ENCODE results near the gene C12orf43.

C12orf43 gene

DNA sequence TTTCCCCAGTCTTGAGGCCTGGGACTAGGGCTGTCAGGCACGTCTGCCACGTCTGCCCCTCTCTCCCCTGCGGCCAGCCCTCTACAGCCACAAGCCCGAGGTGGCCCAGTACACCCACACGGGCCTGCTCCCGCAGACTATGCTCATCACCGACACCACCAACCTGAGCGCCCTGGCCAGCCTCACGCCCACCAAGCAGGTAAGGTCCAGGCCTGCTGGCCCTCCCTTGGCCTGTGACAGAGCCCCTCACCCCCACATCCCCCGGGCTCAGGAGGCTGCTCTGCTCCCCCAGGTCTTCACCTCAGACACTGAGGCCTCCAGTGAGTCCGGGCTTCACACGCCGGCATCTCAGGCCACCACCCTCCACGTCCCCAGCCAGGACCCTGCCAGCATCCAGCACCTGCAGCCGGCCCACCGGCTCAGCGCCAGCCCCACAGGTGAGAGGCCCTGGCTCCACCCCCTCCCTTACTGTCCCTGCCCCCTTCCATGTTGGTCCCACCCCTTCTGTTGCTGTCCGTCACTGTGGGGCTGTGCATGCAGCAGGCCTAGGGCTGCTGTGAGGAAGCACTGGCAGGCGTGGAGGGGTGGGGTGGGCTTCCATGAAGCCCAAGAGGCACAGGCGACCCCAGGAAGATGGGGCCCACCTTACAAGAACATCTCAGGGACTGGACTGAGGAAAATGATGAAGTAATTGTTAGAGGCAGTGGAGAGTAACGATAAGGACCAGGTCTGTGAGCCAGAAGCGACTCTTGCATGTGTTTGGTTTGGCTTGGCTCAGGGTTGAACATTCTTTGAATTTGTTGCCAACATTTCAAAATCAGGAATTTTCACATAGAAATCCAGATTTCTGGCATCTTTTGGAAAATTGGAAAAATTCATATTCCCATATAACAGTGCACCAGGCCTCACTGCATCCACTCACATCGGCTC, 16.8 kb downstream of the C12orf43 start:
- no peak for DNase-seq (ENCODE audit: low spot score)

DNA sequence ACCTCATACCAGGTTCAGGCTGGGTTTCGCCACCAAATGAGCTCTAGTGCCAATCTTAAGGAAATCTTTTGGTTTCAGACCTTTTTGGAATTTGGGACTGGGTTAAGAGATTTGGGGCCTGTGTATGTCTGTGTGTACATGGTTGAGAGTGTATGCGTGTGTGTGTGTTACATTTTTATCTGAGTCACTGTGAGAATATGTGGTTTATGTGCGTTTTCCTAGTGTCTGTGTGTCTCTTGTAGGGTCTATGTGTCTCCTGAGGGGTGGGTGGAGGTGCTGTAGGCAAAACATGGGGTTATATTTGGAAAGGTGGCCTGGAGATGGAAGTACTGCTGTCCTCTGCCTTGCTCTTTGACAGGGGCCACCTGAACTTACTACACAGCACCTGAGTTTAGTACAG, 17.9 kb downstream of the C12orf43 start:
- DNase-seq (ENCODE audit: low spot score), result no peak

DNA sequence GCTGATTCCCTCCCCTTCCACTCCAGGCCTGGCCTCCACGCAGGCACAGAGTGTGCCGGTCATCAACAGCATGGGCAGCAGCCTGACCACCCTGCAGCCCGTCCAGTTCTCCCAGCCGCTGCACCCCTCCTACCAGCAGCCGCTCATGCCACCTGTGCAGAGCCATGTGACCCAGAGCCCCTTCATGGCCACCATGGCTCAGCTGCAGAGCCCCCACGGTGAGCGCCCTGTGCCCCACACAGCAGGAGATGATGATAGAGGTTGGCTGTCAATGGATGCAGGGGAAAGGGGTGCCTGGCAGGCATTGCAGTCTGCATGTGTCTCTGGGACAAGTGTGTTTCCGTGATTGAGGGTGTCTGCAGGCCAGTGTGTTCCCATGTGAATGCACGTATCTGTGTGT, 18.8 kb downstream of the C12orf43 start:
- DNase-seq (ENCODE audit: low spot score), result no peak

DNA sequence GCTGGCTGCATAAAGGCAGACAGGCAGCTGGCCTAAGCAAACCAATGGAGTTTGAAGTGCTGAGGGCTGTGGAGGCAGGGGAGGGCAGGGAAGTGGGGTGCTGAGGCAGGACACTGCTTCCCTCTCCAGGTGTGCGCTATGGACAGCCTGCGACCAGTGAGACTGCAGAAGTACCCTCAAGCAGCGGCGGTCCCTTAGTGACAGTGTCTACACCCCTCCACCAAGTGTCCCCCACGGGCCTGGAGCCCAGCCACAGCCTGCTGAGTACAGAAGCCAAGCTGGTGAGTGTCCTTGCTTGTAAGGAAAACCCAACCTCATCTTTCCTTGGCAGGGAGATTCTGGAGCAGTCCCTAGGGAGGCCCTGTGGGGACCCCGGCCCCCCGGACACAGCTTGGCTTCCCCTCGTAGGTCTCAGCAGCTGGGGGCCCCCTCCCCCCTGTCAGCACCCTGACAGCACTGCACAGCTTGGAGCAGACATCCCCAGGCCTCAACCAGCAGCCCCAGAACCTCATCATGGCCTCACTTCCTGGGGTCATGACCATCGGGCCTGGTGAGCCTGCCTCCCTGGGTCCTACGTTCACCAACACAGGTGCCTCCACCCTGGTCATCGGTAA, 20.0 kb downstream of the C12orf43 start:
- no peak for DNase-seq (ENCODE audit: low spot score)

DNA sequence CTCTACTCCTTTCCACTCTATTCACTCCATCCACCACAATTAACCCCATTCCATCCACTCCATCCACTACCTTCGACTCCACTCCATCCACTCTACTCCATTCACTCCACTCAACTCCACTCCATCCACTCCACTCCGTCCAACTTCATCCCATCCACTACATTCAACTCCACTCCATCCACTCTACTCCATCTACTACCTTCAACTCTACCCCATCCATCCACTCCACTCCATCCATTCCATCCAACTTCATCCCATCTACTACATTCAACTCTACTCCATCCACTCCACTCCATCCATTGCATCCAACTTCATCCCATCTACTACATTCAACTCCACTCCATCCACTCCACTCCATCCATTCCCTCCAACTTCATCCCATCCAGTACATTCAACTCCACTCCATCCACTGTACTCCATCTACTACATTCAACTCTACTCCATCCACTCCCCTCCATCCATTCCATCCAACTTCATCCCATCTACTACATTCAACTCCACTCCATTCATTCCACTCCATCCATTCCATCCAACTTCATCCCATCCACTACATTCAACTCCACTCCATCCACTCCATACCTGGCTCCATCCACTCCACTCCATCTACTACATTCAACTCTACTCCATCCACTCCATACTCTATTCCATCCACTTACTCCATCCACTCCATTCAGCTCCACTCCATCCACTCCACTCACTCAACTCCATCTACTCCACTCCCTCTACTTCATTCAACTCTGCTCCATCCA, 21.5 kb downstream of the C12orf43 start:
- no peak for DNase-seq (ENCODE audit: low spot score)

DNA sequence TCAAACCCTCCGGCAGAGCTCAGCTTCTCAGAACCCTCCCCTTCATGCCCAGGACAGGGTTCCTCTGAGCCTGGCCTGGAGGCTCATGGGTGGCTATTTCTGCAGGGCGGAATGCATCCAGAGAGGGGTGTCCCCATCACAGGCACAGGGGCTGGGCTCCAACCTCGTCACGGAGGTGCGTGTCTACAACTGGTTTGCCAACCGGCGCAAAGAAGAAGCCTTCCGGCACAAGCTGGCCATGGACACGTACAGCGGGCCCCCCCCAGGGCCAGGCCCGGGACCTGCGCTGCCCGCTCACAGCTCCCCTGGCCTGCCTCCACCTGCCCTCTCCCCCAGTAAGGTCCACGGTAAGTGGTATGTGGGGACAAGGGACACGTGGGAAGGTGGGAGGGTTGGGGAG, 22.2 kb downstream of the C12orf43 start:
- no peak for DNase-seq (ENCODE audit: low spot score)

DNA sequence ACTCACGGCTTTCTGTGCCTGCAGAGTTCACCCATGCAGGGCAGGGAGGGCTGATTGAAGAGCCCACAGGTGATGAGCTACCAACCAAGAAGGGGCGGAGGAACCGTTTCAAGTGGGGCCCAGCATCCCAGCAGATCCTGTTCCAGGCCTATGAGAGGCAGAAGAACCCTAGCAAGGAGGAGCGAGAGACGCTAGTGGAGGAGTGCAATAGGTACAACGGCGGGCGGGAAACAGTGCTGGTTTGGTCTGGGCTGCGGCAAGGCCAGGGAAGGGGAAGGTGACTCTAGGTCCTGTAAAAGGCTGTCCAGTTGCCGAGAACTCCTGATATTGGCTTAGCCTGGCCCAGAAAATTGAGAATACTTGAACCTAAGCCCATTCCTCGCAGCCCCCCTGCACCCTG, 22.8 kb downstream of the C12orf43 start:
- DNase-seq (ENCODE audit: low spot score), result no peak

DNA sequence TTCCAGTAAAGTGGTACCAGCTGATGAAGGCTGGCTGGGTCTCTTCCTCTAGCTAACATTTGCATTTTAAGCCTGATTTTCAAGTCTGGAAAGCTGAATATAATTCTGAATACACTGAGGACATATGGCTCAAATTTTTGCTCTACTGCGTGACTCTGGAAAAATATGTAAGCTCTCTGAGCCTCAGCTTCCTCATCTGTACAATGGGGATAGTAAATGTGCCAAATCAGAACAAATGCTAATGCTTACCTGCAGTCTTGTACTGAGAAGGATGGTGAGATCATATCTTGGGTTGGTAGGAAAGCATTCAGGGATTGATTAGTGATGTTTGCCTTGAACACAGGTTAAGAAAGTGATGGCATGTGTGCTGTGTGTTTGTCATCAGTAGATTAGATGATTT, 23.3 kb downstream of the C12orf43 start:
- DNase-seq (ENCODE audit: low spot score), result no peak

DNA sequence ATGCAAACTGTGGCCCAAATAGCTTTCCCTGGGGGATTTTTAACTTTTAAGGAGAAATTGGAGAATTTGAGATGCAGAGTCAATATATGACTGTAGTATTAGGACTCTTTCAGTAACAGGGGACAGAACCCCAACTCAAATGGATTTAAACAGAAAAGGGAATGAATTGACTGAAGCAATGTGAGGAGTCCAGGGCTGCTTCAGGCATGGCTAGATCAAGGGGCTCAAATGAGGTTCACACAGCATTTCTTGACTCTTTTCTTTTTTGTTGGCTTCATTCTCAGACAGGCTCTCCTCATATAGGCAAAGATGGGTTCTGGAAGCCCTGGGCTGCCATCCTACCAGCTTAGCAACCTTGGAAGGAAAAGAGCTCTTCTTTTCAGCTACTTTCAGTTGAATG, 24.3 kb downstream of the C12orf43 start:
- no peak for DNase-seq (ENCODE audit: low spot score)

DNA sequence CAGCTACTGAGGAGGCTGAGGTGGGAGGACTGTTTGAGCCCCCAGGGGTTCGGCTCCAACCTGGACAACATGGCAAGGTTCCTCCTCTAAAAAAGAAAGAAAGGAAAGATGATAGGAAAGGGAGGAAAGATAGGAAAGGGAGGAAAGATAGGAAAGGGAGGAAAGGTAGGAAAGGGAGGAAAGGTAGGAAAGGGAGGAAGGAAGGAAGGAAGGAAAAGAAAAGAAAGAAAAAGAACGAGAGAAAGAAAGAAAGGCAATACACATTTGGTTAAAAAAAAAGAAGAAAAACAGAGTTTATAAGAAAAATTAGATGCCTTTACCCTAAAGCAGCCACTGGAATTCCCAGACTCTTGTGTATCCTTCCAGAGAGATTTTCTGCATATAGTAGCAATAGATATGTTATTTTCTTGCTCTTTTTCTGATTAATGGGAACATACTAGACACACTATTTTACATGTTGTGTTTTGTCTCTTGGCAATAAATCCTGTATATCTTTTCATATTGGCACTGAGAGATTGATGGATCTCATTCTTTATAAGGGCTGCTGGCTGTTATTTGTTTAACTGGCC, 25.7 kb downstream of the C12orf43 start:
- DNase-seq (ENCODE audit: low spot score), result no peak

DNA sequence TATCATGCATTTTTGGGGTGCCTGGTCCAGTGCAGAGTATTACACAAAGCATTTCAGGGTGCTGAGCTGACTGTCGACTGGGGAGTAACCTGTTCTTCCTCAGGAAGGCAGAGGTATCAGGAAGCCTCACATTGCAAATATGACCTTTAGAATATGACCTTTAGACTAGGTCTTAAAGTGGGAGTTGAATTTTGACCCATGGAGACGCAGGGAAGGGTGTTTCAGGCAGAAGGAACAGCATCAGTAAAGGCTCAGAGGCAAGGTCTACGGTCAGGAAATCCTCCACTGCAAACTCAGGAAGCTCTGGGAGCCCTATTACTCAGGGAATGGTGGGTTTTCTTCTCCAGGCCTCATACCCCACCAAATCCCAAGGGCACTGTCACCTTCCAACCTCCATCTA, 26.6 kb downstream of the C12orf43 start:
- no peak for DNase-seq (ENCODE audit: low spot score)

DNA sequence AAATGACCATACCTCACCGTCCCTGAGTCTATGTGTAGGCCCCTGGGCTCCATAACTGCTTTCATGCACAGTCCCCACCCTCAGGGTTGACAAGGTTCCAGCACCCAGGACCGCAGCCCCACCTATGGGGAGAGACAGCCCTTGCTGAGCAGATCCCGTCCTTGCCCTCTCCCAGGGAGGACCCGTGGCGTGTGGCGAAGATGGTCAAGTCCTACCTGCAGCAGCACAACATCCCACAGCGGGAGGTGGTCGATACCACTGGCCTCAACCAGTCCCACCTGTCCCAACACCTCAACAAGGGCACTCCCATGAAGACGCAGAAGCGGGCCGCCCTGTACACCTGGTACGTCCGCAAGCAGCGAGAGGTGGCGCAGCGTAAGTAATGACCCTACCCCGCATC, 27.6 kb downstream of the C12orf43 start:
- no peak for DNase-seq (ENCODE audit: low spot score)

DNA sequence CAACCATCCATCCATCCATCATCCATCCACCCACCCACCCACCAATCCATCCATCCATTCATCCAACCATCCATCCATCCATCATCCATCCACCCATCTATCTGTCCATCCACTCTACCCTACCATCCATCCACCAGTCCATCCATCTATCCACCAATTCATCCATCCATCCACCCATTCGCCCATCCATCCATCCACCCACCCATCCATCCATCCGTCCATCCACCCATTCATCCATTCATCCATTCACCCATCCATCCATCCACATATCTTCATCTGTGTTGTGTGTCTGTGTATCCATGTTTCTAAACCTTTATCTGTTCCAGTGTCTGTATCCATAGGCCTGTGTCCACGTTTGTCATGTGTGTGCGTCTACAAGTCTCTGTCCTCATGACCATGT, 28.1 kb downstream of the C12orf43 start:
- DNase-seq (ENCODE audit: low spot score), result no peak

DNA sequence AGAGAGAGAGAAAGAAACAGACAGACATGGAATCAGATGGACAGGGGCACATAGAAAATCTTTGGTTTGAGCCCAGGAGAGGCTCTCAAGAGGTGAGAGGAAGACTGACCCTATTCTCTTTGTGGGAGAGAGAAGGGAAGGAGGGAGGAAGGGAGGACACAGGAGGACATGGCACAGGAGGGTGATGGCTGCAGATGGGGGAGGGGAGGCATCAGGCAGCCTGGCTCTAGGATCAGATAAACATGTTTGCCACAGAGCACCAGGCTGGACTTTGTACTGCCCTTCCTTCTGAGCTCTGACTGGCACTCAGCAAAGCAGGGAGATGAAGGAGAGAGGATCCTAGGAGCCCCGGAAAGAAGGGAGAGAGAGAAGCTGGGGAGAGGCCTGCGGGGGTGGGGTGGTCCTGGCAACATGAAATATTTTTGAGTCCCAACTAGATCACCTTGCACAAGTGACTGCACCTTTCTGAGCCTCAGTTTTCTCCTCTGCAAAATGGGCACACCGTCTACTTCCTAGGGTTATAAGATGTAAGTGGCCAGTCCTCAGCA, 31.9 kb downstream of the C12orf43 start:
- DNase-seq (ENCODE audit: low spot score), result no peak

DNA sequence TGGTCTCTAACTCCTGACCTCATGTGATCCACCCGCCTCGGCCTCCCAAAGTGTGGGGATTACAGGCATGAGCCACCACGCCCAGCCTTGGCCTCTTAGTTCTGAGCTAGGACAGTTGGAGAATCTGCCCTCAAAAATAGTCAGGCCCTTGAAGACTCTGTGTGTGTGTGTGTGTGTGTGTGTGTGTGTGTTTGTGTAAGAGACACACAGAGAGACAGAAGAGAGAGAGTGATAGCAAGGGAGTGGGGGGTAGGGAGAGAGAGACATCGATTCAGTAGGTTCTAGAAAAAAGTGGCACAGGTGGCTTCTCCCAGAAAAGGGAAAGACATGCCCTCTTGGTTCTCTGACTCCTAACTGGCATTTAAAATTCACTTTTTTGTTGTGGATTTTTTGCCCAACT, 32.5 kb downstream of the C12orf43 start:
- DNase-seq (ENCODE audit: low spot score), result no peak

DNA sequence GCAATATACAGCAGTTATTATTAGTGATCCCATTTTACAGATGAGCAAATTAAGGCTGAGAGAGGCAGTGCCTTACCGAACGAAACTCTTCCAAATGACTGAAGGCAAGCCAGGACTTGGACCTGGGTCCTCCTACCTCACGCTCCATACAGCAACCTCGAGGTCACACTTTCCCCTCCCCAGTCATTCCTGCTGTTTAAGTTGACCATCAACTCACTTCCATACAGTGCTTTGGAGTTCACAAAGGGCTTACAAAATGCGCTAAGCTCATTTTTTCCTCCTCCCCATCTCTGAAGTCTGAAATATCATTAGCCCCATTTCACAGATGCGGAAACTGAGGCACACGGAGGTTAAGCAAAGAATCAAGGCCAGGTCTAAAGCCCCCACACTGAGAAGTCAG, 33.6 kb downstream of the C12orf43 start:
- no peak for DNase-seq (ENCODE audit: low spot score)

DNA sequence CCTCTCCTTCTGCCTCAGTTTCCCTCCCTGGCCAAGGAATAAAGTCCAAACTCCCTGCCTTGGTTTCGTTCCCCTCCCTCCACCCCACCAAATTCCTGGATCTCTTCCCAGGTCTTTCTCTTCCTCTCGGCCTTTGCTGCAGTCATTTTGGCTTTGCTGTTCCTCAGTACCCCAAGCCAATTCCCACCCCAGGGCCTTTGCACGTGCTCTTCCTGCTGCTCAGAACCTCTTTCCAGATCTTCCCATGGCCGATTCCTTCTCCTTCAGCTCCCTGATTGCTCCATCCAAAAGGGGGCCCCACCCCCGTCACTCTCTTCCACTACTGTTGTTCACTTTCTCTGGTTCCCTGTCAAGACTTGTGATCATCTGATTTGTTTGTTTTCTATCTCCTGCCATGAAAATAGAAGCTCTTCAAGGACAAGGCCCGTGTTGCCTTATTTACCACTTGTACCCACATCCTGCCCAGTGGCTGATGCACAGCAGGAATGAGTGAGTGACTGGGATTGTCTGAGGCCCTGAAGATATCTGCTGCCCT, 34.8 kb downstream of the C12orf43 start:
- DNase-seq (ENCODE audit: low spot score), result no peak

DNA sequence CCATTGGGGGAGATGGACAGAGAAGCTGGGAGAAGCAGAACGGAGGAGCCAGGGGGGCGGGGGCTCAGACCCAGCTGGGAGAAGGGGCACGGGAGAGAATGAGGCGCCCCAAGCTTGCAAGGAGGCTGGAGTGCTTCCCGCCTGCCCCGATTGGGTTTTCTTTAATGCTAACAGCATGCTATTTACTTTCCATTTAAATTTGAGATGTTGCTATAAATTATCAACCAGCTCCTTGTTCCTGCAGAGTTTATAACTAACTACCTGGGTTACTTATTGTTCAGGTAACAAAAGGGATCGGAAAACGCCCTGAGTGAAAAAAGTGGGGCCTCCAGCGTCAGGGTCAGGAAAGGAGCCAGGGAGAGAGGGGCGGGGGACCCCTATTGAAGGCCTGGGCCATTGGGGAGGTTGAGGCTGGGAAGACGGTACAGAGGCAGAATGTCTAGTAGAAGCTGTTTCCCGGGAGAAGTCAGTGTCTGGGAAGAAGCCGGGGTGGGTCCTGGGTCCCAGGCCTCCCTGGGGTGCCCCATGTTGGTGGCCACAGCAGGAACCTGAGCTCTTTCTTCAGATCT, 35.4 kb downstream of the C12orf43 start:
- DNase-seq (ENCODE audit: low spot score), result no peak

DNA sequence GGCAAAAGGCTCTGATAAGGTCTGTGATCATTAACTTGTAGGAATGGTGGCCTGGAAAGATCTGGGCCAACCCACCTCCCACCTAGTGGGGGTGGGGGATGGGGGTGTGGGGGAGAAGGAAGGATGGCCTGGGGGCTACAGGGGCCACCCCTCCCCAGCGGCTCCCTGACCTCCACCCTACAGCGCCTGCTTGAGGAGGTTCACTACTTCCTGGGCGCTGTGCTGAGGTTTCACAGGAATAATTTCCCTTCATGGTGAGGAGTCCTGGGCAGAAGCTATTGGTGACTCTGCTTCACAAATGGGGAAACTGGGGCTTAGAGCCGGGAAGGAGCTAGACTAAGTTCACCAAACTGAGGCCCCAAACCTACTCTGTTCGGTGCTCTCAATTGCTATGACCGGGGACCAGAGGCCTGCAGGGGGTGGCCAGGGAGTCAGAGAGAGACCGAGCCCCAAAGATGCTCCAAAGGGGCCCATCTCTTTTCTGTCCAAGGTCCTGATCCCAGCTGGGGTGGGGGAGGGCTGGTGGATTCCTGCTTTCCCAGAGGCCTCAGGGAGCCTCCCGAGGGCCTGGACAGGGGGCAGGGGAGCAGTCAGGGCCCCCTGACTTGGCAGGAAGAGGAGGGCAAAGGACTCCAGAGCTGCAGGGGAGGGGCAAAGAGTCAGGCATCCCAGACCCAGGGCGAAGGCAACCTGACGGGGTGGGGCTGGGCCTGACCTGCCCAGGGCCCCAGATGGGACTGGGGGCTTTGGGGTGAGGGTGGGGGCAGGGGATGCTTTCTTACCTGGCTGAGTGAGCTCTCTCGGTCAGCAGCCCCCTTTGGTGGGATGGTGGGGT, 36.2 kb downstream of the C12orf43 start:
- no peak for DNase-seq (ENCODE audit: low spot score)

DNA sequence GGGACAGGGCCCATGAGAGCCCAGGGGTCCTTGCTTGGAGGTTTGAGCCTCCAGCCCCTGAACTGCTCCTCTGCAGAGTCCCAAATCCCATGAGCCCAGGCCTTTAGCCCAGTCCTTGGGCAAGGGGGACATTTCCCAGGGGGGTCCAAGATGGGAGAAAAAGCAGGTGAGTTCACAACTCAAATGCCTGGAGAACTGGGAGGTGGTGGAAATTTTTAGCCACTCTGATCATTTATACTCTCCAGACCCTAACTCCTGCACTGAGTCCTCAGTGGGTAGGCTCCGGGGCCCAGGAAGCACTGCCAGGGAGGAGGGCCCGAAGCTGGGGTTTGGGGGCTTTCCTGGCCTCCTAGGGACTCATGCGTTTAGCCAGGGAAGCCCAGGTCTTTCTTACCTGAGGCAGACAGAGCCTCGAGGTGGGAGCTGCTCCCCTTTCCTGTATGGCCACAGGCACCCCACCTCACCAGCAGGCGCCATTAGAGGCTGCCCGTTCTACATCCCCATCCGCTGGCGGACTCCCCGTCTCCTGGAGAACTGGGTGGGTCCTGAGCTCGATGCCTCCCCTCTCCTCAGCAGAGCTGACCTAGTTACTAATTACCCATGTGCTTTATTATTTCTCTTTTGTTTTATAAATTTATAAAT, 36.9 kb downstream of the C12orf43 start:
- DNase-seq (ENCODE audit: low spot score), result no peak
